HepG2 (cell line): ENCODE data around the gene SMIM13. TPM values are rescaled to one million over a fixed set of nuclear protein-coding genes. Genes with fewer than 3 reads are reported as not detected.

Experiments used
- CBX5 ChIP-seq: sonication (generic); formaldehyde crosslinking; IDR thresholded peaks from 2 replicates; pipeline ENCODE4 v1.4.0; 2020; ENCODE audit warnings: missing genetic modification reagents, borderline replicate concordance
- ELF3 ChIP-seq: IDR thresholded peaks from 2 replicates; pipeline ENCODE4 v1.6.1; 2016; ENCODE audit warnings: missing genetic modification reagents, missing compliant biosample characterization
- ISX ChIP-seq: sonication (generic); formaldehyde crosslinking; conservative IDR thresholded peaks from 2 replicates; pipeline ENCODE4 v1.5.0; 2020; ENCODE audit warnings: missing genetic modification reagents
- MED1 ChIP-seq: sonication (generic); formaldehyde crosslinking; IDR thresholded peaks from 2 replicates; pipeline ENCODE4 v1.4.0; 2020; ENCODE audit warnings: missing genetic modification reagents
- NR2F1 ChIP-seq, 2 experiments: fragments of 450-650 bp in 1 of 2; formaldehyde crosslinking in 1 of 2; IDR thresholded peaks; 2 replicates each; pipeline versions ENCODE4 v1.5.0 to v1.6.1; 2016 to 2020; ENCODE audit warnings: mild to moderate bottlenecking in 1 of 2, missing compliant biosample characterization in 1 of 2, missing genetic modification reagents in 1 of 2, moderate library complexity in 1 of 2
- SRSF4 ChIP-seq: fragments of 200-400 bp; formaldehyde crosslinking; IDR thresholded peaks from one replicate; pipeline ENCODE4 v1.6.1; 2018; ENCODE audit warnings: mild to moderate bottlenecking, low read depth, low read length, moderate library complexity; ENCODE audit not compliant: poor library complexity, severe bottlenecking
- ZNF660 ChIP-seq: sonication (generic); formaldehyde crosslinking; IDR thresholded peaks from 2 replicates; pipeline ENCODE4 v1.5.1; 2020; ENCODE audit warnings: mild to moderate bottlenecking, low read depth, missing genetic modification reagents, borderline replicate concordance
- ZNF720 ChIP-seq: sonication (generic); formaldehyde crosslinking; IDR thresholded peaks from 2 replicates; pipeline ENCODE4 v1.4.0; 2020; ENCODE audit warnings: missing genetic modification reagents
- ZNF878 ChIP-seq: sonication (generic); formaldehyde crosslinking; IDR thresholded peaks from 2 replicates; pipeline ENCODE4 v1.8.1; 2023; ENCODE audit warnings: mild to moderate bottlenecking, missing genetic modification reagents, moderate library complexity
- ZSCAN12 ChIP-seq: sonication (generic); formaldehyde crosslinking; IDR thresholded peaks from 2 replicates; pipeline ENCODE4 v1.9.0; 2021; ENCODE audit warnings: mild to moderate bottlenecking, missing genetic modification reagents
- polyA plus RNA-seq, 8 experiments: library from polyadenylated mRNA; depleted of rRNA in 3 of 8; stranded (reverse) in 7 of 8; unstranded in 1 of 8; fragments of >200 nt; fragmentation: Illumina TruSeq in 4 of 8; extraction: Trizol in 4 of 8; gene quantifications; 2 replicates each; pipeline versions ENCODE4 v1.2.1 to v1.2.3, GENCODE V29; 2011 to 2016; ENCODE audit warnings: low read depth in 4 of 8, missing spikeins in 1 of 8, mixed read lengths in 1 of 8; ENCODE audit not compliant: insufficient read depth in 1 of 8
- total RNA-seq, 5 experiments: library from RNA; depleted of rRNA; stranded (reverse); fragments of >200 nt; fragmentation: Illumina TruSeq; extraction: Trizol; gene quantifications; 2 replicates each; pipeline ENCODE4 v1.2.3, GENCODE V29; 2016; ENCODE audit warnings: low read depth in 1 of 5
- TF ChIP-seq, protein P1 (sequence below): sonication (generic); formaldehyde crosslinking; IDR thresholded peaks from 2 replicates; pipeline ENCODE4 v1.5.0; 2020; ENCODE audit warnings: missing genetic modification reagents
- TF ChIP-seq, protein P2 (sequence below): sonication (generic); formaldehyde crosslinking; IDR thresholded peaks from 2 replicates; pipeline ENCODE4 v1.4.0; 2020; ENCODE audit warnings: mild to moderate bottlenecking, missing genetic modification reagents
- TF ChIP-seq, protein P3 (sequence below): sonication (generic); formaldehyde crosslinking; IDR thresholded peaks from one replicate; pipeline ENCODE4 v1.5.1; 2020; ENCODE audit warnings: mild to moderate bottlenecking, missing genetic modification reagents; ENCODE audit errors: not compliant biosample characterization
- TF ChIP-seq, protein P4 (sequence below): fragments of 450-650 bp; IDR thresholded peaks from 2 replicates; pipeline ENCODE4 v1.6.1; 2016

Gene SMIM13
- total and polyA plus RNA-seq, 2 of the 13 experiments (the other 11 are each of a cell fraction or from before 2014, with no cell fraction given): 2.7 to 10.2 TPM

DNA sequence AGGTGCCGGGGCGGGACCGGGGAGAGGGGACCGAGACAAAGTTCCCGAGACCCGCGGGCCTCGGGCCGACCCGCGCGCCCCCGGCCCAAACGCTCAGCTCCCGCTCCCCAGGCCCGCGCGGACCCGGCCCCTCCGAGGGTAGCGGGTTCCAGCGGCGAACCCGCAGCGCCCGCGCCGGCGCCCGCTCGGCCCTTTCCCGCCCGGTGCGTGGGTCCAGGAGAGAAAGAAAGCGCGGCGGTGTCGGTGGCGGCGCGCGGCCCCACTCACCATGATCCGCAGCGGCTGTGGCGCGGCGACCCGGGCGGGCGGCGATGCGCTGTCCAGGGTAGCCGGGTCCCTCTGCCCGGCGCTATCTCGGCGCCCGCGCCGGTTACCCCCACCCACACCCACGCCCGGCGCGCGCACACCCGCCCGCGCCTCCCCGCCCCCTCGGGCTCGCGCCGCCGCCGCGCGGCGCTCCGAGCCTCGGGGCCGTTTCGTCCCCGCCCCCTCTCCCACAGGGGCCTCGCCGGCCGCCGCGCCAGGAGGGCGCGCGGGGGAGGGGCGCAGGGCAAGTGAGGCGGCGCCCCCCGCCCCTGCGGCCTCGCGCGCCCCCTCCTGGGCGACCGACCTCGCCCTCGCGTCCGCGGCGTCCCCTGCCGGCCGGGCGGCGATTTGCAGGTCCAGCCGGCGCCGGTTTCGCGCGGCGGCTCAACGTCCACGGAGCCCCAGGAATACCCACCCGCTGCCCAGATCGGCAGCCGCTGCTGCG is 49.5 kb upstream of the SMIM13 start, which contains the start of gene ELOVL2 (continued):
- TF ChIP-seq ZNF660 (CRISPR knock-in tag): no peak
- TF ChIP-seq, protein P1, sequence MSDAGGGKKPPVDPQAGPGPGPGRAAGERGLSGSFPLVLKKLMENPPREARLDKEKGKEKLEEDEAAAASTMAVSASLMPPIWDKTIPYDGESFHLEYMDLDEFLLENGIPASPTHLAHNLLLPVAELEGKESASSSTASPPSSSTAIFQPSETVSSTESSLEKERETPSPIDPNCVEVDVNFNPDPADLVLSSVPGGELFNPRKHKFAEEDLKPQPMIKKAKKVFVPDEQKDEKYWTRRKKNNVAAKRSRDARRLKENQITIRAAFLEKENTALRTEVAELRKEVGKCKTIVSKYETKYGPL (CRISPR knock-in tag): no peak
- no peak for TF ChIP-seq SRSF4
- peak; percentile 58 for TF ChIP-seq MED1 (CRISPR knock-in tag)
- peak; percentile 32; the same call in 1 of the 2 replicates for TF ChIP-seq CBX5
- no peak for TF ChIP-seq ZNF720 (CRISPR knock-in tag)
- no peak for TF ChIP-seq ZSCAN12 (CRISPR knock-in tag)
- TF ChIP-seq ELF3 (CRISPR knock-in tag): 0 out of 2 replicates have a peak, but pooled peaks have one; percentile 18
- TF ChIP-seq, protein P2, sequence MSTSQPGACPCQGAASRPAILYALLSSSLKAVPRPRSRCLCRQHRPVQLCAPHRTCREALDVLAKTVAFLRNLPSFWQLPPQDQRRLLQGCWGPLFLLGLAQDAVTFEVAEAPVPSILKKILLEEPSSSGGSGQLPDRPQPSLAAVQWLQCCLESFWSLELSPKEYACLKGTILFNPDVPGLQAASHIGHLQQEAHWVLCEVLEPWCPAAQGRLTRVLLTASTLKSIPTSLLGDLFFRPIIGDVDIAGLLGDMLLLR: no peak; the same call in 1 of the 2 replicates
- TF ChIP-seq, protein P3, sequence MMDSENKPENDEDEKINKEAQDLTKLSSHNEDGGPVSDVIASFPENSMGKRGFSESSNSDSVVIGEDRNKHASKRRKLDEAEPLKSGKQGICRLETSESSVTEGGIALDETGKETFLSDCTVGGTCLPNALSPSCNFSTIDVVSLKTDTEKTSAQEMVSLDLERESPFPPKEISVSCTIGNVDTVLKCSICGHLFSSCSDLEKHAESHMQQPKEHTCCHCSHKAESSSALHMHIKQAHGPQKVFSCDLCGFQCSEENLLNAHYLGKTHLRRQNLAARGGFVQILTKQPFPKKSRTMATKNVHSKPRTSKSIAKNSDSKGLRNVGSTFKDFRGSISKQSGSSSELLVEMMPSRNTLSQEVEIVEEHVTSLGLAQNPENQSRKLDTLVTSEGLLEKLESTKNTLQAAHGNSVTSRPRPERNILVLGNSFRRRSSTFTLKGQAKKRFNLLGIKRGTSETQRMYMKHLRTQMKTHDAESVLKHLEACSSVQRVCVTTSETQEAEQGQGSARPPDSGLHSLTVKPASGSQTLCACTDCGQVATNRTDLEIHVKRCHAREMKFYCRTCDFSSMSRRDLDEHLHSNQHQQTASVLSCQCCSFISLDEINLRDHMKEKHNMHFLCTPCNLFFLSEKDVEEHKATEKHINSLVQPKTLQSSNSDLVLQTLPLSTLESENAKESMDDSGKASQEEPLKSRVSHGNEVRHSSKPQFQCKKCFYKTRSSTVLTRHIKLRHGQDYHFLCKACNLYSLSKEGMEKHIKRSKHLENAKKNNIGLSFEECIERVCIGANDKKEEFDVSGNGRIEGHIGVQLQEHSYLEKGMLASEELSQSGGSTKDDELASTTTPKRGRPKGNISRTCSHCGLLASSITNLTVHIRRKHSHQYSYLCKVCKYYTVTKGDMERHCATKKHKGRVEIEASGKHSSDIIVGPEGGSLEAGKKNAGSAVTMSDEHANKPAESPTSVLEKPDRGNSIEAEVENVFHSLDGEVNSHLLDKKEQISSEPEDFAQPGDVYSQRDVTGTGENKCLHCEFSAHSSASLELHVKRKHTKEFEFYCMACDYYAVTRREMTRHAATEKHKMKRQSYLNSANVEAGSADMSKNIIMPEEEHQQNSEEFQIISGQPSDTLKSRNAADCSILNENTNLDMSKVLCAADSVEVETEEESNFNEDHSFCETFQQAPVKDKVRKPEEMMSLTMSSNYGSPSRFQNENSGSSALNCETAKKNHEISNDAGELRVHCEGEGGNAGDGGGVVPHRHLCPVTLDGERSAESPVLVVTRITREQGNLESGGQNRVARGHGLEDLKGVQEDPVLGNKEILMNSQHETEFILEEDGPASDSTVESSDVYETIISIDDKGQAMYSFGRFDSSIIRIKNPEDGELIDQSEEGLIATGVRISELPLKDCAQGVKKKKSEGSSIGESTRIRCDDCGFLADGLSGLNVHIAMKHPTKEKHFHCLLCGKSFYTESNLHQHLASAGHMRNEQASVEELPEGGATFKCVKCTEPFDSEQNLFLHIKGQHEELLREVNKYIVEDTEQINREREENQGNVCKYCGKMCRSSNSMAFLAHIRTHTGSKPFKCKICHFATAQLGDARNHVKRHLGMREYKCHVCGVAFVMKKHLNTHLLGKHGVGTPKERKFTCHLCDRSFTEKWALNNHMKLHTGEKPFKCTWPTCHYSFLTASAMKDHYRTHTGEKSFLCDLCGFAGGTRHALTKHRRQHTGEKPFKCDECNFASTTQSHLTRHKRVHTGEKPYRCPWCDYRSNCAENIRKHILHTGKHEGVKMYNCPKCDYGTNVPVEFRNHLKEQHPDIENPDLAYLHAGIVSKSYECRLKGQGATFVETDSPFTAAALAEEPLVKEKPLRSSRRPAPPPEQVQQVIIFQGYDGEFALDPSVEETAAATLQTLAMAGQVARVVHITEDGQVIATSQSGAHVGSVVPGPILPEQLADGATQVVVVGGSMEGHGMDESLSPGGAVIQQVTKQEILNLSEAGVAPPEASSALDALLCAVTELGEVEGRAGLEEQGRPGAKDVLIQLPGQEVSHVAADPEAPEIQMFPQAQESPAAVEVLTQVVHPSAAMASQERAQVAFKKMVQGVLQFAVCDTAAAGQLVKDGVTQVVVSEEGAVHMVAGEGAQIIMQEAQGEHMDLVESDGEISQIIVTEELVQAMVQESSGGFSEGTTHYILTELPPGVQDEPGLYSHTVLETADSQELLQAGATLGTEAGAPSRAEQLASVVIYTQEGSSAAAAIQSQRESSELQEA (CRISPR knock-in tag): no peak
- no peak for TF ChIP-seq ISX (CRISPR knock-in tag)
- TF ChIP-seq NR2F1 (CRISPR knock-in tag; IDR thresholded peaks at IDR 0.05): no peak
- TF ChIP-seq, protein P4, sequence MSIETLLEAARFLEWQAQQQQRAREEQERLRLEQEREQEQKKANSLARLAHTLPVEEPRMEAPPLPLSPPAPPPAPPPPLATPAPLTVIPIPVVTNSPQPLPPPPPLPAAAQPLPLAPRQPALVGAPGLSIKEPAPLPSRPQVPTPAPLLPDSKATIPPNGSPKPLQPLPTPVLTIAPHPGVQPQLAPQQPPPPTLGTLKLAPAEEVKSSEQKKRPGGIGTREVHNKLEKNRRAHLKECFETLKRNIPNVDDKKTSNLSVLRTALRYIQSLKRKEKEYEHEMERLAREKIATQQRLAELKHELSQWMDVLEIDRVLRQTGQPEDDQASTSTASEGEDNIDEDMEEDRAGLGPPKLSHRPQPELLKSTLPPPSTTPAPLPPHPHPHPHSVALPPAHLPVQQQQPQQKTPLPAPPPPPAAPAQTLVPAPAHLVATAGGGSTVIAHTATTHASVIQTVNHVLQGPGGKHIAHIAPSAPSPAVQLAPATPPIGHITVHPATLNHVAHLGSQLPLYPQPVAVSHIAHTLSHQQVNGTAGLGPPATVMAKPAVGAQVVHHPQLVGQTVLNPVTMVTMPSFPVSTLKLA: no peak
- no peak for TF ChIP-seq ZNF878 (CRISPR knock-in tag)
